Fibroblast of pulmonary artery (primary cell): Measurements from ENCODE around the gene DNAI2.

Experiments
- DNase-seq: peaks from one replicate; pipeline ENCODE4 v3.0.0-alpha.2; 2010; ENCODE audit warnings: low read depth
- H3K4me3 ChIP-seq: replicated peaks from 2 replicates; pipeline ENCODE4 v1.5.1; 2011; ENCODE audit warnings: low read depth, mild to moderate bottlenecking, control low read depth, low read length, moderate library complexity
- CTCF ChIP-seq: IDR thresholded peaks from 2 replicates; pipeline ENCODE4 v1.5.1; 2011; ENCODE audit warnings: mild to moderate bottlenecking, control low read depth, low read length, inconsistent platforms; ENCODE audit errors: missing control alignments

The DNAI2 gene

DNA sequence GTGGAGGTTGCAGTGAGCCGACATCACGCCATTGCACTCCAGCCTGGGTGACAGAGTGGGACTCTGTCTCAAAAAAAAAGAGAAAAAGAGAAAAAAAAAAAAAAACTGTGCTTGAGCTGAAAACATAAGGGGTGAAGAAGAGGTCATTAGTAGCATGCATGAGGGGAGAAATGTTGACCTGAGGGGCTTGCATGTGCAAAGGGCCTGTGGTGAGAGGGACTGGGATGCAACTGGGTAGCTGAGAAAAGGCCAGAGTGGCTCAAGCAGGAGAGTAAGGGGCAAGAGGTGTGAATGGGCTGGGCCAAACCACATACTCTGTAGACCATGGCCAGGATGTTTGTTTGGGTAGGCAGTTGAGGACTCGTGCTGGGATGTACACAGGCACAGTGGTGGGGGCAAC is 55.3 kb downstream of the DNAI2 start:
- no peak for DNase-seq
- TF ChIP-seq CTCF: no peak
- no peak overlapping the region for H3K4me3 ChIP-seq

DNA sequence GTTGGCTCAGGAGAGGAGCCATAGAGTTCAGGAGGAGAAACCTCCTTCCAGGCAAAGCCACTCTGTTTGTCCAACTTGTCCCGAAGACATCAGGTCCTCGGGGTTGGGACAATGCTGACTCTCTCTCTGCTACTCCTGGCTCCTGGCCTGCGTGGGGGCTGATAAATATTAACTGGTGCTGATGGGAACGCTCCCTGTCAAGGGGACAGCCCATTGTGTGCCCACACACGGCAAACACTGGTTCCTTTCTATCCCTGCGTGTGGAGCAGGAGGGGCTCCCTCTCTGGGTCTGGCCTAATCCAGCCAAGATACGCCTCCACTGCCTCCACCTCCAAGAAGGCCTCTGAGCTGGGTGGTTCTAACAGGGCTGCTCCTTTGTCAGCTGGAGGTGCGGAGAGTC is 56.4 kb downstream of the DNAI2 start:
- DNase-seq: no peak
- no peak for TF ChIP-seq CTCF
- H3K4me3 ChIP-seq: no peak overlapping the region

DNA sequence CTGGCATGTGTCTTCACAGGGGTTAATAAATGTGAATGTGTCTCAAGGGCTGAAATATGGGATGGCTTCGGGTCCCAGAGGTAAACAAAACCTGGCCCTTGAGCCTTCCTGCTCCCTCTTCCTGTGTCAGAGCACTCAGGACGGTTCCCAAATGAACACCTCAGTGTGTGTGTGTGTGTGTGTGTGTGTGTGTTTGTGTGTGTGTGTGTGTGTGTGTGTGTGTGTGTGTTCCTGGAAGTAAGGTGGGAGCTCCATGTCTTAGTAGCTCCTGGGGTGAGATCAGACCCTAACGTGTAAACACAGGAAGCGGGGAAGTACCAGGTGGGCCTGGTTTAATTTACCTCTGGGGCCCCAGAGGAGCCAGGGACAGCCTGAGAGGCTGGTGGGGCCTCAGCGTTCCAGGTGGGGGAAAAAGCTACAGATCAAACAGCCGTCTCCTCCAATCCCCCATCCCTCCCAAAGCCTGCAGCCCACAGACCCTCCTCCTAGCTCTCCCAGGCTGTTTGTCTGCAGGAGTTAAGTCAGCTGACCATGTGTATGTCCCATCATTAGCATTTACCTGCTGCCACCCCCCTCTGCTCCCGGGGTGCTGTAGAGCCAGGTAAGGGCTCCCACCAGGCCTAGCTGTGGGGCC is 58.1 kb downstream of the DNAI2 start:
- no peak for DNase-seq
- TF ChIP-seq CTCF: no peak
- no peak overlapping the region for H3K4me3 ChIP-seq

DNA sequence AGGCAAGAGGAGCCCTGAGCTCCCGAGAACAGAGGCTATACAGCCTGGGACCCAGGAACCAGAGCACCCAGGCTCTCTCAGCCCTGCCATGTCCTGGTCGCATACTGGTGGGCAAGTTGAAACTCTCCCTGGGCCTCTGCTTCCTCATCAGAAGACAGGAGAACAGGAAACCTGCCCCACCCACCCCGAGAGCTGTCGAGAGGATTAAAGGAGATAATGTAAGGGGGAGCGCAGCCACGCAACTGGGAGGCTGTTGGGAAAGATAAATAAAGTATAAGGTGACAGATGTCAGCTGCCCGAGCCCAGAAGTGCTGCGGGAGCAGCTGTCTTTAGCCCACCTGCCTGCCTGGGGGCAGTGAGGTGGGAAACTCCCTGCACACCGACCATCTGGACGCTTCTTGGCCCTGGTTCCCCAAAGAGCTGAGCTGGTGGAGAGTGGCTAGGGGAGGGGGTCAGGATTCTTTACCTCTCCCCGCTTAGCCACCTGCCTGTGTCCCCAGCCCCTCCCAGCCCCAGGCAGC is 58.8 kb downstream of the DNAI2 start:
- no peak overlapping the region for H3K4me3 ChIP-seq
- no peak for DNase-seq
- TF ChIP-seq CTCF: no peak

GRCh38 chr17:74334393-74335039 is 60.5 kb downstream of the DNAI2 start:
- no peak for TF ChIP-seq CTCF
- DNase-seq: no peak
- H3K4me3 ChIP-seq: no peak overlapping the region

DNA sequence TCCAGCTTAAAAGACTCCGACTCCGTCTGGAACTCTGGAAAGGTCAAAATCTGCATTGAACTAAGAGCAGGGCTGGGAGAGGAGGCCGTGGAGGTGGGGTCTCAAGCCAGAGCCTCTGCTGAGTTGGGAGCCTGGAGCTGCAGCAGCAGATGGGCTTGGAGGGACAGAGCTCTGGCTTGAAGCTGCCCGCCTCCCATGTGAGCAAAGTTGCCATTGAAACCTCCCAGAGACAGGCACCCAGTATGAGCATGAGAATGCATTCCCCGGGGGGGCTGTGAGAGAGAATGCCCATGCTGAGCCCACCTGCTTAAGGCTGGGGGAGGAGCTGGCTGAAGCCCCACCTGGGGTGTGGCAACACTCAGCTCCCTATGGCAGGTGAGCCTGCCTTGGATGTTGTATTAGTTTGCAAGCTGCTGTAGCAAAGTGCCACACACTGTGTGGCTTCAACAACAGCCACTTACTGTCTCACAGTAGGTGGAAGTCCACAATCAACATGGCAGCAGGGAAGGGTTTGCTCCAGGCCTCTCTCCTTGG is 61.6 kb downstream of the DNAI2 start:
- TF ChIP-seq CTCF: no peak
- H3K4me3 ChIP-seq: no peak overlapping the region
- no peak for DNase-seq

- DNase-seq: no peak
- no peak for TF ChIP-seq CTCF
- no peak overlapping the region for H3K4me3 ChIP-seq
These were observed 62.3 kb downstream of the DNAI2 start for GRCh38 chr17:74336307-74336706.
